GM12872 (cell line): ENCODE data around the gene DNAH7.

Experiments used
- TF ChIP-seq, protein P1 (sequence below): IDR thresholded peaks from 3 replicates; pipeline ENCODE4 v1.5.1; 2011; ENCODE audit warnings: low read depth, mild to moderate bottlenecking, low read length, moderate library complexity; ENCODE audit not compliant: insufficient read depth

The DNAH7 gene

DNA sequence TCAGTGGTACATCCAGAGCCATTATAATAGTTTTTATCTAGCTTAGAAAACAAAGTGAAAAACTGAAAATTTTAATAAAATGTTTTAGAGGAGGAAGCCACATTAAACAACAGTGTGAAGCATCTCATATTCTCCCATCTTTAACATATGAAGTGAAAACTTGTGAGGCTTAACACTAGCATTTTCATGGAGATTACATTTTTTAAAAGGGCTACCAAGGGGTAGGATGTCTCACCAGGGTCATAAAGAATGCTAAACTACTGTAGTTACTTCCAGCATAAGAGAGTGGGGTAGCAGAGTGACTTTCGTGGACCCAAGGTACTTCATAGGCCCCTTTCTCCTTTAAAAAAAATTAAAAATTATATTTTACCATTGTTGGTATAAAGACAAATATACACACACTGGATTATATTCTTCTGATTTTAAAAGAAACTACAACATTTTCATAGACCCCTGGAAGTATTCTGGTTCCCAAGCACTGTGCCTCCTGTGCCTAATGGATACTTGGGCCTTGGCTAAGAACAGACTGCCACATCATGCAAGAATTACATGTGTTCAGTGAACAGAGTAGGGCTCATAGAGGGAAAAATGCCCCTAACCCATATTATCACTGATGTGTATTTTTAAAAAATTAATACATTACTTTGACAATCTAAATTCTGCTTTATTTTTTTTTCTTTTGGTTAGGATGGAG, 263.2 kb downstream of the DNAH7 start:
- TF ChIP-seq, protein P1, sequence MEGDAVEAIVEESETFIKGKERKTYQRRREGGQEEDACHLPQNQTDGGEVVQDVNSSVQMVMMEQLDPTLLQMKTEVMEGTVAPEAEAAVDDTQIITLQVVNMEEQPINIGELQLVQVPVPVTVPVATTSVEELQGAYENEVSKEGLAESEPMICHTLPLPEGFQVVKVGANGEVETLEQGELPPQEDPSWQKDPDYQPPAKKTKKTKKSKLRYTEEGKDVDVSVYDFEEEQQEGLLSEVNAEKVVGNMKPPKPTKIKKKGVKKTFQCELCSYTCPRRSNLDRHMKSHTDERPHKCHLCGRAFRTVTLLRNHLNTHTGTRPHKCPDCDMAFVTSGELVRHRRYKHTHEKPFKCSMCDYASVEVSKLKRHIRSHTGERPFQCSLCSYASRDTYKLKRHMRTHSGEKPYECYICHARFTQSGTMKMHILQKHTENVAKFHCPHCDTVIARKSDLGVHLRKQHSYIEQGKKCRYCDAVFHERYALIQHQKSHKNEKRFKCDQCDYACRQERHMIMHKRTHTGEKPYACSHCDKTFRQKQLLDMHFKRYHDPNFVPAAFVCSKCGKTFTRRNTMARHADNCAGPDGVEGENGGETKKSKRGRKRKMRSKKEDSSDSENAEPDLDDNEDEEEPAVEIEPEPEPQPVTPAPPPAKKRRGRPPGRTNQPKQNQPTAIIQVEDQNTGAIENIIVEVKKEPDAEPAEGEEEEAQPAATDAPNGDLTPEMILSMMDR, result no peak

- TF ChIP-seq, protein P1, result no peak
Observed at GRCh38 chr2:195795879-195796278, 272.8 kb downstream of the DNAH7 start.

DNA sequence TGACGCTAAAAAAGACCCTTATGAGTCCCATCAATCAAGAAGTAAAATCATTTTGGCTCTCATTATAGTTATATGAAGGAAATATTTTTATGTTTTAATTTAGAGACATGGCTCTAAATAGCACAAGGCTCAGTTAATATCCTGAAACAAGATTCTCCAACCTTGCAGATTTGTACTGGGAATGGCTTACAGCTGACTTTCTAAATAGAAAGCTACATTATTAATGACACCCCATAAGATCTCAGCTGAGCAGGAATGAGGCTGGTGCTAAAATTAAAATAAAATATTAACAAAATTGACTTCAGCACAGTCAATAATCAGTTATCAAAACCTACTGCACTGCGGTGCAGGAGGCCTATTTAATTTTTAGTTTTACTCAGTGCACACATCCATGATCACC, 274.8 kb downstream of the DNAH7 start:
- TF ChIP-seq, protein P1, result no peak

DNA sequence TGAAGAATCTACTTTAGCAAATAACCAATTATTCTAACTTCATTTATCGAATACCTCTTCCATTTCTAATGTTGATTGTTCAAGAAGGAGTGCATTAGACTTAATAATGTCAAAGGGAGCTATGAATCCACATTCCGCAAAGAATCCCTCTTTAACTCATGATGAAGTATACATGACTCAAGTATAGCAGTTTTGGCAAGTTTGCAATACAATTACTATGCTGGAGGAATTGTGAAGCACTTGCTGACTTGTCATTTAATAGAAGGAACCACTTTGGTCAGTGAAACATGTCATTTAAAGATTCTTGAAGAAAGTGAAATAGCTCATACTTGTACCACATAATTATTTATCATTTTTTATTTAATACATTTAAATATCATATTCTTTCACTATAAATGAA, 286.5 kb downstream of the DNAH7 start:
- TF ChIP-seq, protein P1, result no peak

GRCh38 chr2:195779491-195779890, 289.1 kb downstream of the DNAH7 start:
- TF ChIP-seq, protein P1, result 0 out of 3 replicates have a peak, but pooled peaks have one; percentile 7

GRCh38 chr2:195769975-195770374, 298.7 kb downstream of the DNAH7 start:
- TF ChIP-seq, protein P1, result no peak

GRCh38 chr2:195768431-195768830, 300.2 kb downstream of the DNAH7 start:
- TF ChIP-seq, protein P1, result no peak
